HG03139 (cell line): ENCODE data around the gene SHMT2.

Source experiments
- ATAC-seq: cut with Tn5 transposase; IDR thresholded peaks from one replicate; pipeline ENCODE4 v1.9.1; 2021; ENCODE audit not compliant: unreplicated experiment

SHMT2 gene

DNA sequence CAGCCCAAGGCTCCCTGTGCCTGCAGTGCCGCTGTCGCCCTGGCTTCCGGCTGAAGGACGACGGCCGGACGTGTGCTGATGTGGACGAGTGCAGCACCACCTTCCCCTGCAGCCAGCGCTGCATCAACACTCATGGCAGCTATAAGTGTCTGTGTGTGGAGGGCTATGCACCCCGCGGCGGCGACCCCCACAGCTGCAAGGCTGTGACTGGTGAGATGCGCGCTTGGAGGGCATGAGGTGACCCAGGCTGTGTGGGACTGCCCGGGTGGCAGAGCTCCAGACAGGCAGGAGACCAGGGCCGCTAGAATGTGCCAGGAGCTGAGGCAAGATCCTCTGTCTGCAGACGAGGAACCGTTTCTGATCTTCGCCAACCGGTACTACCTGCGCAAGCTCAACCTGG lies 32.6 kb upstream of the SHMT2 start:
- no peak for ATAC-seq

DNA sequence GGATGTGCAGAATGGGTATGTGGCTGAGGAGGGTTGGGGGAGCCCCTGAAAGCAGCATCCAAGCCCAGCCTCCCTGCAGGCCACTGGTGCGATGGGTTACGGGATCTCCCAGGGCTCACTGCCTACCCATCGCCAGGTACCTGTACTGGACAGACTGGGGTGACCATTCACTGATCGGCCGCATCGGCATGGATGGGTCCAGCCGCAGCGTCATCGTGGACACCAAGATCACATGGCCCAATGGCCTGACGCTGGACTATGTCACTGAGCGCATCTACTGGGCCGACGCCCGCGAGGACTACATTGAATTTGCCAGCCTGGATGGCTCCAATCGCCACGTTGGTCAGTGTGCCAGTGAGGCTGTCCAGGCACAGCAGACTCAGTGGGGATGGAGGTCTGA lies 31.2 kb upstream of the SHMT2 start:
- ATAC-seq = no peak

- no peak for ATAC-seq
Measured at GRCh38 chr12:57199191-57199590, 30.3 kb upstream of the SHMT2 start.

DNA sequence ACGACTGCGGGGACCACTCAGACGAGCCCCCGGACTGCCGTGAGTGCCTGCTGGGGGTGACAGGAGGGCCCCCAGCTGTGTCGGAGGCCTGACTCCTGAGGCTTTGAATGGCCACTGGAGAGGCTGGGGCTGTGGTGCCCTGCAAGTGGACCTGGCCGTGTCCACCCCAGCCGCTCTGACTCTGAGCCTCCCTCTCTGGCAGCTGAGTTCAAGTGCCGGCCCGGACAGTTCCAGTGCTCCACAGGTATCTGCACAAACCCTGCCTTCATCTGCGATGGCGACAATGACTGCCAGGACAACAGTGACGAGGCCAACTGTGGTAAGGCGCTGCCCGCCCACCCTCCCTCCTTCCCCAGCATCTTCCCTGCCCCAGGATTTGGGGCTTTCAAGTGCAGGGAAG lies 29.0 kb upstream of the SHMT2 start:
- ATAC-seq = no peak

- ATAC-seq = no peak
Measured at GRCh38 chr12:57201219-57201618, 28.3 kb upstream of the SHMT2 start.

- ATAC-seq = no peak
Measured at GRCh38 chr12:57201631-57202030, 27.9 kb upstream of the SHMT2 start.

- ATAC-seq = no peak
Measured at GRCh38 chr12:57202321-57202720, 27.2 kb upstream of the SHMT2 start.

- ATAC-seq = no peak
Measured at GRCh38 chr12:57203201-57203600, 26.3 kb upstream of the SHMT2 start.

DNA sequence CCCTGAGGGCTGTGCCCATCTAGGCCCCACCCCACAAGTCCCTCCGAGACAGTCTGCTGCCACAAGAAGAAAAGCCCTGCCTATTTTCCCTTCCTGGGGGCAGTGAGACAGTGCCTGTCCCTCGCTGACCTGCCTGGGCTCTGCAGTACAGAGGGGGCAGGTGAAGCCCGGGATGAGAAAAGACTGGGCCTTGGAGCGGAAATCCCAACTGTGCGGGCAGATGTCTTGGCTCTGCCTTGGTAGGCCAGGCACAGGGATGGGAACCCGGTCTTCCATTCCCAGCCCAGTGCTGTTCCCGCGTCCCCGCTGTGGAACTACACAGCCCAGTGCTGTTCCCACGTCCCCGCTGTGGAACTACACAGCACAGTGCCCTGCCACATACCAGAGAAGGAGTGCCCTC lies 25.7 kb upstream of the SHMT2 start:
- no peak for ATAC-seq

DNA sequence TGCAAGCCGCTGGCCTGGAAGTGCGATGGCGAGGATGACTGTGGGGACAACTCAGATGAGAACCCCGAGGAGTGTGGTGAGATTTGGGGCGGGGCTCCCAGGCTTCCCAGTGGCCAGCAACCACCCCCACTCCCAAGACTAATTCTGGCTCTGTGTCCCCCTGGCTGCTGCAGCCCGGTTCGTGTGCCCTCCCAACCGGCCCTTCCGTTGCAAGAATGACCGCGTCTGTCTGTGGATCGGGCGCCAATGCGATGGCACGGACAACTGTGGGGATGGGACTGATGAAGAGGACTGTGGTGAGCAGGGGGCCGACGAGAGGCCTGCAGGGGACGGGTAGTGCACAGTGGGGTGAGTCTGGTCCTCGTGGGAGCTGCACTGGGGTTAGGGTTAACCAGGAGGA lies 25.1 kb upstream of the SHMT2 start:
- no peak for ATAC-seq

DNA sequence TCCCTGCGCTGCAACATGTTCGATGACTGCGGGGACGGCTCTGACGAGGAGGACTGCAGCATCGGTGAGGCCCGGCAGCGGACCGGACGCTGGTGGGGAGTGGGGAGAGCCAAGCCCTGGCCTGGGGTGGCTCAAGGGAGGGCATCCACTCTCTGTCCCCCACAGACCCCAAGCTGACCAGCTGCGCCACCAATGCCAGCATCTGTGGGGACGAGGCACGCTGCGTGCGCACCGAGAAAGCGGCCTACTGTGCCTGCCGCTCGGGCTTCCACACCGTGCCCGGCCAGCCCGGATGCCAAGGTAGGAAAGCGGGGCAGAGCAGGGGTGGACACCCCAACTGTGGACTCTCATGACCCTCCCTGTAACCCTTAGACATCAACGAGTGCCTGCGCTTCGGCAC lies 24.3 kb upstream of the SHMT2 start:
- no peak for ATAC-seq

DNA sequence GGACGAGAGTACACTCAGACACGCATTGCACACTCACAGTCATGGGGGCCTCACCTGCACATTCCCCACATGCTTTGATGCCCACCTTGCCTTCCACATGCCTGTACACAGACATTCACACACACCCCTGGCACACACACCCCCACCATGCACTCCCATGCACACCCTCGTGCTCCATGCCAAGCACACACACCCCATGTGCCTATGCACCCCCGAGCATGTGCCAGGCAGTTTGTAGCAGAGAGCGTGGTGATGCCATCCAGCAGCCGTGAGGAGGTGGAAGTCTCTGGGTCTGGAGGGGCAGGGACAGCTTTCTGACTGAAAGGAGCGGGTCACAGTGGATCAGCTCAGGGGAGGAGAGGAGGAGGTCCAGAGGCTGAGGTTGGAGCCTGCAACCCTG lies 23.6 kb upstream of the SHMT2 start:
- ATAC-seq = no peak

DNA sequence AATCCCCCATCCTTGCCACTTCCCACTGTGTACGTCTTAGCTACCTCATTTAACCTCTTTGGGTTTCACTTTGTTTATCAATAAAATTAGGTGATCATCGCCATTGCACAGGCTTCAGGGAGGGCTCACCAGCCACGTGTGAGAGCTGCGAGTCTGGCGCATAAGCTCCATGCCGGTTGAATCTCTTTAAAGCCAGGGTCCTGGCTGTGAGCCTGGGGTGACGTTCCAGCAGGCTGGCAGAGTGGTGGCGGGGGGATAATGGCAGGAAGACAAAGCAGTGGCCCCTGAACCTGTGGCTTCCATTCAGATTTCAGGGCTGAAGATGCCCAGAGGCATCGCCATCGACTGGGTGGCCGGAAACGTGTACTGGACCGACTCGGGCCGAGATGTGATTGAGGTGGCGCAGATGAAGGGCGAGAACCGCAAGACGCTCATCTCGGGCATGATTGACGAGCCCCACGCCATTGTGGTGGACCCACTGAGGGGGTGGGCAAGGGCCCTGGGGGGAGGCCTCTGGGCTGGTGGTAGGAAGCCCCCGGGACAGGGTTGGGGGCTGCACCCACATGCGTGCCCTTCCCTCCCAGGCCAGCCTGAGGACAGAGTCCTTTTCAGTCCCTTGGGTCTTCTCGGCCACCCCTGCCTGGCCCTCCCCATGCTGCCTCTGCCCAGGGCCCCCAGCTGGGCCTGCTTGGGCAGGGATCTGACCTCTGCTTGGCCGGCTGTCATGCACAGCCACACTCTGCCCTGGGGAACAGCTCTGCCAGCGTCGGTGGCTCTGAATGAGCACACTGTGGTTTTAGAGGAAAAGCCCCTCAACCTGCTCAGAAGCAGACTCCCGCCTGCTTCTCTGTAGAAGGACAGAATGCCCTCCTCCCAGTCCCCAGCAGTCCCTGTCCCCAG lies 21.5 kb upstream of the SHMT2 start:
- no peak for ATAC-seq

DNA sequence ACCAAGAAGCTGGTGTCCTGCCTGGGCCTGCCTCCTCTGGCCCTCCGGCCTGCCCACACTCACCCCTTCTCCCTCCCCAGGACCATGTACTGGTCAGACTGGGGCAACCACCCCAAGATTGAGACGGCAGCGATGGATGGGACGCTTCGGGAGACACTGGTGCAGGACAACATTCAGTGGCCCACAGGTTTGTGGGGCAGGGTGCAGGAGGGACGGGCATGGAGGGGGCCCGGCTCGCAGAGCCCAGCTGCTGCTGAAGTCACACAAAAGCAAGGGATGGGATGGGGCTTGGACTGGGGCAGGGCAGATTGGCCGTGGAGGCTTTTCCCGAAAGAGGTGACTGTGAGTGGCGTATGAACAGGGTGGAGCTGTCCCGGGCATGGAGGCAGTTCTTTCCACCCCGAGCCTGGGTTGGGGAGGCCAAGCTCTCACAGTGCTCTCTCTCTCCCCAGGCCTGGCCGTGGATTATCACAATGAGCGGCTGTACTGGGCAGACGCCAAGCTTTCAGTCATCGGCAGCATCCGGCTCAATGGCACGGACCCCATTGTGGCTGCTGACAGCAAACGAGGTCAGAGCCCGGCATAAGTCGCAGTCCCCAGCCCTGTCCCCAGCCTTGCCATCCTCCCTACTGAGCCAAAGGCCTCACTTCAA lies 20.8 kb upstream of the SHMT2 start:
- ATAC-seq = no peak

GRCh38 chr12:57209916-57210315 lies 19.6 kb upstream of the SHMT2 start:
- no peak for ATAC-seq

- no peak for ATAC-seq
Measured at GRCh38 chr12:57210461-57210860, 19.1 kb upstream of the SHMT2 start.

DNA sequence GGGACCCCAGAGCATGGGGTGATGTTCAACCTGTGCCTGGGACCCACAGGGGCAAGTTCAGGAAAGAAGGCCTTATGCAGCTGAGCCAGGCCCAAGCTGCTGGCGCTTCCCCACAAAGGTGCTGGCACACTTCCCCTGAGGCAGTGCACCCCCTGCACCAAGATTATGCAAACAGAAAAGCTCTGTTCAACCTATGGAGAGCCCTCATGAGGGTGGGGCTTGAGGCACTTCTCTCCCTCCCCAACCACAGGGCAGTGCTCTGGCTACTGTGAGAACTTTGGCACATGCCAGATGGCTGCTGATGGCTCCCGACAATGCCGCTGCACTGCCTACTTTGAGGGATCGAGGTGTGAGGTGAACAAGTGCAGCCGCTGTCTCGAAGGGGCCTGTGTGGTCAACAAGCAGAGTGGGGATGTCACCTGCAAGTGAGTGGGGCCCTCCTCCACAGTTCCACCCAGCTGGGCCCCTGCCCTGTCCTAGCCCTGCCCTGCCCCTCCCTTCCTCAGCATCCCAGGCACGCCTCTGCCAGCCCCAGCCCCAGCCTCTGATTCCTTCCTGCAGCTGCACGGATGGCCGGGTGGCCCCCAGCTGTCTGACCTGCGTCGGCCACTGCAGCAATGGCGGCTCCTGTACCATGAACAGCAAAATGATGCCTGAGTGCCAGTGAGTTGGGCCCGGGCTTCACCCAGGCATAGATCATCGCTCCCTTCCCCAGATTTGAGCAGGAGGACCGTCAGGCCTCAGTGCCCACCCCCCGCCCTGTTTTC lies 18.4 kb upstream of the SHMT2 start:
- ATAC-seq = no peak

DNA sequence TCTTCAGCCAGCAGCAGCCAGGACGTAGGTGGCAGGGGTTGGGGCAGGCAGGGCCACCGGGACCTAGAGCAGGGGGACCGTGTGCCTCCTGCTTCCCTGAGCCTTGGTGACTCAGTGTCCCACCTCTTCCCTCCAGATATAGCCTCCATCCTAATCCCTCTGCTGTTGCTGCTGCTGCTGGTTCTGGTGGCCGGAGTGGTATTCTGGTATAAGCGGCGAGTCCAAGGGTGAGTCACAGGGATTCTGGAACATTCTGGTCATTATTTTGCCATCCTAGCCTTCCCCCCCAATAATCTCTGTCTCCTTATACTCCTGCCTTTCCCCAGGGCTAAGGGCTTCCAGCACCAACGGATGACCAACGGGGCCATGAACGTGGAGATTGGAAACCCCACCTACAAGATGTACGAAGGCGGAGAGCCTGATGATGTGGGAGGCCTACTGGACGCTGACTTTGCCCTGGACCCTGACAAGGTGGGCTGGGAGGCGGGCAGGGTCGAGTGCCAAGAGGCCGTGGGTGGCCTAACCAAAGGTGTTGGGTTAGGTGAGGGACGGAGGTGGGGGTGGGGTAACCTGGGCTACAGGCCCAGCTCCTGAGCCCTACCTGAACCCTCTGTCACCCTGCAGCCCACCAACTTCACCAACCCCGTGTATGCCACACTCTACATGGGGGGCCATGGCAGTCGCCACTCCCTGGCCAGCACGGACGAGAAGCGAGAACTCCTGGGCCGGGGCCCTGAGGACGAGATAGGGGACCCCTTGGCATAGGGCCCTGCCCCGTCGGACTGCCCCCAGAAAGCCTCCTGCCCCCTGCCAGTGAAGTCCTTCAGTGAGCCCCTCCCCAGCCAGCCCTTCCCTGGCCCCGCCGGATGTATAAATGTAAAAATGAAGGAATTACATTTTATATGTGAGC lies 17.5 kb upstream of the SHMT2 start:
- no peak for ATAC-seq

DNA sequence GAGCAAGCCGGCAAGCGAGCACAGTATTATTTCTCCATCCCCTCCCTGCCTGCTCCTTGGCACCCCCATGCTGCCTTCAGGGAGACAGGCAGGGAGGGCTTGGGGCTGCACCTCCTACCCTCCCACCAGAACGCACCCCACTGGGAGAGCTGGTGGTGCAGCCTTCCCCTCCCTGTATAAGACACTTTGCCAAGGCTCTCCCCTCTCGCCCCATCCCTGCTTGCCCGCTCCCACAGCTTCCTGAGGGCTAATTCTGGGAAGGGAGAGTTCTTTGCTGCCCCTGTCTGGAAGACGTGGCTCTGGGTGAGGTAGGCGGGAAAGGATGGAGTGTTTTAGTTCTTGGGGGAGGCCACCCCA lies 16.8 kb upstream of the SHMT2 start:
- no peak for ATAC-seq

DNA sequence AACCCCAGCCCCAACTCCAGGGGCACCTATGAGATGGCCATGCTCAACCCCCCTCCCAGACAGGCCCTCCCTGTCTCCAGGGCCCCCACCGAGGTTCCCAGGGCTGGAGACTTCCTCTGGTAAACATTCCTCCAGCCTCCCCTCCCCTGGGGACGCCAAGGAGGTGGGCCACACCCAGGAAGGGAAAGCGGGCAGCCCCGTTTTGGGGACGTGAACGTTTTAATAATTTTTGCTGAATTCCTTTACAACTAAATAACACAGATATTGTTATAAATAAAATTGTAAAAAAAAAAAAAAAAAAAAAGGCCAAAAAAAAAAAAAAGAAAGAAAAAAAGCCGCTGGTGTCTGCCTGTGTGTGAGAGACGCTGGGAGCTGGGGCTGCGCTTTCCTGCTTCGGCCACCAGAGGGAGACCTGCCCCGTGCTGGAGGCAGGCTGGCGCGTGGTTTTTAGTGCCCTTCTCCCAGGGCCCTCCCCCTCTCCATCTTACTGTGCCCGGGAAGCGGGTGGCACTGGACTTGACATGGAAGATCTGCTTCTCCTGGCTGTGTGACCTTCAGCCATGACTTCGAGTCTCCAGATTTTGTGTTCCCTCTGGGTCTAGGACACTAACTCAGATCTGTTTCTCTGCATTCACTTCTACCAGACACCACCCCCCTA lies 16.3 kb upstream of the SHMT2 start:
- no peak for ATAC-seq
